Measurements from ENCODE around the gene COTL1.

Gene COTL1

GRCh38 chr16:84517366-84517765 is 100.5 kb downstream of the COTL1 start:
- no peak for TF ChIP-seq JUND (IDR thresholded peaks at IDR 0.05; ENCODE audit: low read depth)
- in situ Hi-C loops (cut with HindIII; ENCODE audit: low pct_unique_long_range_greater_than_20kb, low sequenced_read_pairs) = no loop called here
- DNase-seq (ENCODE audit: low read depth in 1 of 2, low spot score in 1 of 2) = no peak
